GM21528 (cell line): ENCODE results near the gene TMEM234.

Experiments used
- ATAC-seq: cut with Tn5 transposase; IDR thresholded peaks from one replicate; pipeline ENCODE4 v1.9.1; 2021; ENCODE audit warnings: mild to moderate bottlenecking, moderate library complexity; ENCODE audit not compliant: unreplicated experiment, low FRiP score

The TMEM234 gene

DNA sequence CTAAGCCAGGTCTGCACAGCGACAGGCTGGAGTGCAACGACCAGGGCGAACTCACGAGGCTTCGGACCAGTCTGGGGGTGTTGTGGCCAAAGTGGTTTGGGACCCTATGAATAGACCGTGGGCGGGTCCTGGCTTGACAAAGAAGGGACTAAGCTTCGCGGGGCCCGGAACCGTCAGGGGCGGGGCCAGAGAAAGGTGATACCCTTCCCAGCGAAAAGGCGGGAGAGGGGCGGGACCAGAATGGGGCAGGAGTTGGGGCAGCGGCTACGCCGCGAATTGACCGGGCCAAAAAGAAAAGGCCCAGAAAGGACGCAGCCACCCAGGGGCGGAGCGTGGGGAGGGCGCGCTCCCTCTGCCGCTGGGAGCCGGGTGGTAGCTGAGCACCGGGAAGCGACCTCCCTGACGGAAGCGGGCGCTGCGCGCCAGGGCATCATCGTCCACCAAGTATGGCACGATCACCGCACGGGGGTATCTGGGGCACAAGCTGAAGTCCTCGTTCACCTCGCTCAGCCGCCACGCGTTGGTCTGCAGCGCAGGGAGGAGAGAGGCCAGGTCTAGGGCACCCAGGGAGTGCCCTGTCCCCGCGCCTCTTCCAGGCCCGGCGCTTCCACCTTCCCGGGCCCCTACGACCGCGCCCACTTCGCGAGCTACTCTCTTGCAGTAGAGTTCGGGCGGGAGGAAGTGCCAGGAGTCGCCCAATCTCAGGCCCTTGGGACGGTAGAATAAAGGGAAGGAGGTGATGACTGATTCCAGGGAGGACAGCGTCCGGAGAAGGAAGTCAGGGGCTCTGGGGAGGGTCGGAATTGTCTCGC is 18.2 kb upstream of the TMEM234 start:
- no peak for ATAC-seq

GRCh38 chr1:32239790-32240139 is 17.6 kb upstream of the TMEM234 start:
- no peak for ATAC-seq

GRCh38 chr1:32239337-32239736 is 17.2 kb upstream of the TMEM234 start:
- ATAC-seq = no peak

- no peak for ATAC-seq
Measured at GRCh38 chr1:32234792-32235191, 12.6 kb upstream of the TMEM234 start.

DNA sequence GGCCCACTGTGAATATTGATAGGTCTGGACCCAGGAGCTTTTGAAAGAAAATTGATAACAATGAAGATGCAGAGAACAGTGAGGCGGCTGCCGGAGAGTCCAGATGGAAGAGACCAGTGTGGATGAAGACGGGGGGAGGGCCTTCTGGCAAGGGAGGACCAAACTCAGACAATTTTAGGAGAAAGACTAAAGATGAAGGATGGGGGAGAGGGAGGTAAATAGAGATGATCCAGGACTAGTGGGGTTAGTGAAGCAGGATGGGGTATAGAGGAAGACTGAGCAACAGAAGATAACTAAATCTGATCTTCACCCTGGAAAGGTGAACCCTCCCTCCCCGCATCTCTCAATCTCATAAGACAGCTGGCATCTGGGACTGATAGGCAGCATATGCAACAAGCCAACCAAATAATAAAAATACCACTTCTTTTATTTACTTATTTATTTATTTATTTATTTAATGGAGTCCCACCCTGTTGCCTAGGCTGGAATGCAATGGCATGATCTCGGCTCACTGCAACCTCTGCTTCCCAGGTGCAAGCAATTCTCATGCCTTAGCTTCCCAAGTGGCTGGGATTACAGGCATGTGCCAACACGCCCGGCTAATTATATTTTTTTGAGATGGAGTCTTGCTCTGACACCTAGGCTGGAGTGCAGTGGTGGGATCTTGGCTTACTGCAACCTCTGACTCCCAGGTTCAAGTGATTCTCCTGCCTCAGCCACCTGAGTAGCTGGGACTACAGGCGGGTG is 10.6 kb upstream of the TMEM234 start:
- ATAC-seq = no peak

- no peak for ATAC-seq
Measured at GRCh38 chr1:32231843-32232432, 9.8 kb upstream of the TMEM234 start.

- ATAC-seq = no peak
Measured at GRCh38 chr1:32228771-32229170, 6.6 kb upstream of the TMEM234 start.

DNA sequence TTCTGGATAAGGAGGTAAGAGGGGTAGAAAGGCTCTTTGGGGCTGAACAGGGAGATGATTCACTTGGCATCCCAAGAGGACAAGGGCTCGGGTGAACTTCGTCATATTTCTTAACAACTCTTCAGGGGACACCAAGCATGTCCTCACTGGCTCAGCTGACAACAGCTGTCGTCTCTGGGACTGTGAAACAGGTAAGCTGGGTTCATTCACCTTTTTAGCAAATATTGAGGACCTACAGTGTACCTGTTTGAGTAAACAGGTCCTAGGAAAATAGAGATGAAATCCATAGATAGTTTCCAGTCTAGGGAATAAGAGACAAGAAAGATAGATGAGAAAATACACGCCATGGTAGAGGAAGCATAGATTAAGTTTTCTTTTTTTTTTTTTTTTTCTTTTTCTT is 2.1 kb upstream of the TMEM234 start:
- ATAC-seq = no peak

GRCh38 chr1:32223683-32224082 is 1.5 kb upstream of the TMEM234 start:
- ATAC-seq = no peak

- ATAC-seq = no peak
Measured at GRCh38 chr1:32221581-32221979, 573 bp downstream of the TMEM234 start.

DNA sequence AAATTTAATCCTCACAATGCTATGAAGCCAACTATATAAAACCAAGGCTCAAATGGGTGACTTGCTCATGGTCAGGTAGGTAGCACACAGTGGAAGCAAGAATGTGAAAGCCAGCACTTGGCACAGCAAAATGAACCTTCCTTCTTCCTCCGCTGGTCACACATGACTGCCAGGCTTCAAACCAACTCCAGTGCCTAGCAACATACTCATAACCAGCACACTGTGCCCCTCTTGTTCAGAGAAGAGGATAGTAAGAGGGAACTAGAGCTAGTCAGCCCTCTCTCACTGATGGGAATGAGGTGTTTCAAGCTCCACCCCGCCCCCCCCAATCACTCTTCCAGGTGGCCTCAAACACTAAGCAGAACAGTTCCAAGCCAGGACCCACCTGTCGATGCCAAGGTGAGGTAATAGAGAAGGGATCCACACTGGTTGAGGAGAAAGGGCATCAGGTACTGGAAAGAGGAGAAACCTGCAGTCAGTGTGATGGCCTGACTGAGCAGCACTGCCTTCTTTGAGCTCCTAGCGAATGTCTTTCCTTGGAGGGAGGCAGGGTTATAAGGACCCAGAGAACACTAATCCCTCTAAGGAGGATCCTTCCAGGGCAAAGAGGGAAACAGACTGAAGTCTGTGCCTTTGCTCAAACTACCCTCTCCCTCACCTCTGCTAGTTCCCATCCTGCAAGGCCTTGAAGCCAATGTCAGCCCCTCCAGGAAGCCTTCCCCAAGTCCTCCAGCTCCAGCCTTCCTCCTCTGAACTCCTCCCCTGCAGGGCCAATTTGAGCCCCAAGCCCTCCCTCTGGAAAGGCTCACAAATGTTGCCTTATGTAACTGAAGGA is 1.2 kb downstream of the TMEM234 start:
- no peak for ATAC-seq

GRCh38 chr1:32219022-32219421 is 3.1 kb downstream of the TMEM234 start:
- no peak for ATAC-seq

DNA sequence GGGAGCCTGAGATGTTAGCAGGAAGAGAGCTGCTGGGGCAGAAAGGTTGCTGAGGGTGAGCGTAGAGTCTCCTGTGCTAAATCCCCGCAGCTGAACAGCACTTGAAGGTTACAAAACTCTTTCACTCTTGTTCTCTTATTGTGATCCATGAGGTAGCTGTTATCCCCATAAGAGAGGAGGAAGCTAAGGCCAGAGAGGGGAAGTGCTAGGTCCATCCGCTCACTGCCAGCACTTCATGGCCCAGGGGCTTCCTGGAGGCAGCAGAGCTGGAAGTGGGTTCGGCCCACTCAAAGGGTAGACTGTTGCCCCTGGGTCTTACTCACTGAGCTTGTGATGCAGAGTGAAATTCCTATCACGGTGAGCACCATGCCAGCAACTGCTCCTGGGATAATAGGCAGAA is 5.6 kb downstream of the TMEM234 start:
- ATAC-seq = no peak

DNA sequence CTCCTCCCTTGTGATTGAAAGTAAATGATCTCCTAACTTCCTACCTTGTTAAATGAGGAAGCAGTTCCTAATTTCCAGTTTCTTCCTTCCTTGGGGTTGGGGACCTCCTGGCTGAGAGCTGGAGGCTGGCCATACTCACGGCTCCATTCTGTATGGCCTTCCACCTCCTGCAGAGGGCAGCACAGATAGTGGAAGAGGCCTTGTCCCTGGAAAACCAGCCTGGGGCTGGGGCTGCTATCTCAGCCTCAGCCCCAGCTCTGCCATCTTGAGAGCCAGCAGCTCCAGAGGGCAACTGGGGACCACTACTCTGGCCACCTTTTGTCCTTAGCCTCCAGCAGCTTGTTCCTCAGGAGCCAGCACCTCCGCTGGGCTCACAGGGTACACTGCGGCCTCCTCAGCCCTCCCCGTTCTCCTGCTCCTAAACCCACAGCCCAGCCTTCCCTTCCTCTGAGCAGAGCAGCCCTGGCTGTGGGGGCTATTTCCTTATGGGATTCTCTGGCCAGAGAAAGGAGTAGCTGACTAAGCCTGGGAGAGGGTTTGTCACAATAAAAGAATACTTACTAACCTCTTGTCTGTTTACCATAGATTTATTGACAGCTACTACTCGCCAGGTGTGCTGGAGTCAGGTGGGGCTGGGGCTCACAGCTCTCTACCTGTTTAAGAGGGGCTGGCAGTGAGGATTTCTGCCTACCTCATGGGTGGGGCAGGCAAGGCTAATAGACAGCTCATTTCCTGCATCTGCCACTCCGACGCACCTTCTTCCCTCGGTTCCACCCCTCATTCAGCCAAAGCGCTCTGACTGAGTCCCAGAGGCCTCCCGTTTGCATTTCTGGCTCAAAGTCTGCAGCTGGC is 6.3 kb downstream of the TMEM234 start:
- ATAC-seq = no peak

DNA sequence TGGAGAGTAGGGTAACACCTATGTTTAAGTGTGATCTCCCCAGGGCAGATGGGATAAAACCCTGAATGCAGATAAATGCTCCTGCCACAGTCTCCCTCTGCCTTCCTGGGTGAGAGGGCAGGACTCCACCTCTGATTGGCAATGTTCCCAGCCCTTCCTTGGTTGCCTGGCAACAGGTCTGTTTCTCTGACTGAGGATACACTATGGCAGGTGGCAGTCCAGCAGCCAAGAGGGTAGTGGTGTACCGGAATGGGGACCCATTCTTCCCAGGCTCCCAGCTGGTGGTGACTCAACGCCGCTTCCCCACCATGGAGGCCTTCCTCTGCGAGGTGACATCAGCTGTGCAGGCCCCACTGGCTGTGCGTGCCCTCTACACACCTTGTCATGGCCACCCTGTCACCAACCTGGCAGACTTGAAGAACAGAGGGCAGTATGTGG is 13.2 kb downstream of the TMEM234 start, which contains the start of gene DCDC2B:
TSS of gene DCDC2B (plus strand) at position 199 of the 438 bp plus-strand sequence. CDS start at position 204, 5 bp downstream.
- ATAC-seq = no peak

GRCh38 chr1:32208469-32208868 is 13.7 kb downstream of the TMEM234 start:
- no peak for ATAC-seq

DNA sequence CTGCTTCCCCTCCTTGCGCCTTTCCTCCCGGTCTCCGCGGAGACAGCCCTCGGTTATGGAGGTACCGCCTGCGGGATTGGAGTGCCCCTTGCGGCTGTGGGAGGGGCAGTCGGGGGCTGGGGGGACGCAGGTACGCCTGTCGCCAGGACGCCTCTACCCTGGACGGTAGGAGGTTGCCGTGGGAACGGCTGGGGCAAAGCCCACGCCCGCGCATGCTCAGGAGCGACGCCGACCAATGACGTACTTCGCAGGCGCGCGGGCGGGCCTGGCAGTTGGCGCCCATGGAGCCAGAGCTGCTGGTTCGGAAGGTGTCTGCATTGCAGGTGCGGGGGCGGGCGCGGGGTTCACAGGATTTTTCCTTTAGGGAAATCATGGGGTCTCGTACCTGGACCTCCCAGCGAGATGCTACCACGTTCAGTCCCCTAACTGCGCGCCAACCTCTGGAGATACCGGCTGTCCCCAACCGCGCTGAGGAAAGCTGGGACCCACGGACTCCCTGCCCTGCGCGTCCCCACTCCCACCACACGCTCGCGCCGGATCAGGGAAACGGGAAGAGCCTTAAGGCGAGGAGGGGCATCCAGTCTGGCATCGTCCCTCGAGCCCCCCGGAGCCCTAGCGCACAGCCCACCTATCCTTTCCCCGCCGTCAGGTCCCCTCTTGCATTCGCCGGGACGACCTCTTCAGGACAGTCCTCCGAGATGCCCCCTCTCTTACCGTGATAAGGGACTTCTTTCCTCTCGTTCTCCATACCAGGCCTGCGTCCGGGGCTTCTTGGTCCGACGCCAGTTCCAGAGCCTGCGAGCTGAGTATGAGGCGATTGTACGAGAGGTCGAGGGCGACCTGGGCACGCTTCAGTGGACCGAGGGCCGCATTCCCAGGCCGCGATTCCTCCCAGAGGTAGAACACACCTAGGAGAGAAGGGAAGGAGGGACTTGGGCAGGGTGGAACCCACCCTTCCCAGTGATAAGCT is 16.5 kb downstream of the TMEM234 start, which contains the start of gene IQCC:
TSS of gene IQCC (plus strand) at position 271 of the 970 bp plus-strand sequence. CDS start at position 282, 11 bp downstream.
- ATAC-seq = no peak

GRCh38 chr1:32204943-32205361 is 17.2 kb downstream of the TMEM234 start:
- no peak for ATAC-seq
